Astrocyte (in vitro differentiated cells and primary cell): ENCODE data around the gene EMID1. TPM values are rescaled to one million over a fixed set of nuclear protein-coding genes. Genes with fewer than 3 reads are reported as not detected.

ENCODE experiments used
- DNase-seq: peaks from one replicate; pipeline ENCODE4 v3.0.0-alpha.2; 2010; ENCODE audit warnings: low read depth
- FAIRE-seq: peaks from 2 replicates; lab custom pipeline; 2011; peaks lifted over from hg19 to GRCh38; lab: Jason Lieb, UNC
- H2AFZ ChIP-seq: 2 replicates; pipeline ENCODE4 v1.6.0; 2012; ENCODE audit warnings: low read depth, low read length, inconsistent platforms
- H3K27ac ChIP-seq: 2 replicates; pipeline ENCODE4 v1.5.1; 2011; ENCODE audit warnings: low read depth, low read length, inconsistent platforms
- H3K27me3 ChIP-seq: 2 replicates; pipeline ENCODE4 v1.6.0; 2011; ENCODE audit warnings: low read length, inconsistent platforms; ENCODE audit not compliant: insufficient read depth
- H3K36me3 ChIP-seq: 2 replicates; pipeline ENCODE4 v1.5.1; 2011; ENCODE audit warnings: low read length, inconsistent platforms; ENCODE audit not compliant: insufficient read depth
- H3K4me1 ChIP-seq: 2 replicates; pipeline ENCODE4 v1.5.1; 2011; ENCODE audit warnings: low read length, inconsistent platforms; ENCODE audit not compliant: insufficient read depth
- H3K4me2 ChIP-seq: 2 replicates; pipeline ENCODE4 v1.6.0; 2012; ENCODE audit warnings: low read length, inconsistent platforms
- H3K4me3 ChIP-seq: 2 replicates; pipeline ENCODE4 v1.5.1; 2011; ENCODE audit warnings: low read depth, mild to moderate bottlenecking, low read length, inconsistent platforms; ENCODE audit not compliant: insufficient read depth
- H3K79me2 ChIP-seq: 2 replicates; pipeline ENCODE4 v1.6.0; 2012; ENCODE audit warnings: mild to moderate bottlenecking, low read length, inconsistent platforms; ENCODE audit not compliant: insufficient read depth
- H3K9ac ChIP-seq: 2 replicates; pipeline ENCODE4 v1.6.0; 2012; ENCODE audit warnings: mild to moderate bottlenecking, low read length, inconsistent platforms
- H3K9me3 ChIP-seq: 2 replicates; pipeline ENCODE4 v1.5.1; 2012; ENCODE audit warnings: low read depth, mild to moderate bottlenecking, low read length, inconsistent platforms; ENCODE audit not compliant: insufficient read depth
- H4K20me1 ChIP-seq: 2 replicates; pipeline ENCODE4 v1.6.0; 2012; ENCODE audit warnings: low read length, inconsistent platforms; ENCODE audit not compliant: insufficient read depth
- H3K27ac Mint-ChIP-seq: one replicate; pipeline ENCODE4 v1.8.0; 2021; ENCODE audit warnings: mild to moderate bottlenecking, mixed read lengths; ENCODE audit not compliant: unreplicated experiment
- H3K27me3 Mint-ChIP-seq: one replicate; pipeline ENCODE4 v1.8.0; 2021; ENCODE audit warnings: low read depth, mixed read lengths; ENCODE audit not compliant: unreplicated experiment
- H3K36me3 Mint-ChIP-seq: one replicate; pipeline ENCODE4 v1.8.0; 2021; ENCODE audit warnings: low read depth, mixed read lengths; ENCODE audit not compliant: unreplicated experiment
- H3K4me1 Mint-ChIP-seq: one replicate; pipeline ENCODE4 v1.8.0; 2021; ENCODE audit warnings: low read depth, mixed read lengths; ENCODE audit not compliant: unreplicated experiment
- H3K4me3 Mint-ChIP-seq: one replicate; pipeline ENCODE4 v1.8.0; 2021; ENCODE audit warnings: mild to moderate bottlenecking, moderate library complexity, mixed read lengths; ENCODE audit not compliant: unreplicated experiment
- H3K9me3 Mint-ChIP-seq: one replicate; pipeline ENCODE4 v1.8.0; 2021; ENCODE audit warnings: mild to moderate bottlenecking, mixed read lengths; ENCODE audit not compliant: unreplicated experiment
- CTCF ChIP-seq: IDR thresholded peaks from 2 replicates; pipeline ENCODE4 v1.5.1; 2011; ENCODE audit warnings: low read depth, mild to moderate bottlenecking, inconsistent platforms, low read length, moderate library complexity; ENCODE audit not compliant: insufficient read depth
- EZH2 ChIP-seq: IDR thresholded peaks from 2 replicates; pipeline ENCODE4 v1.6.1; 2012; ENCODE audit warnings: mild to moderate bottlenecking, low read length, inconsistent platforms; ENCODE audit not compliant: insufficient read depth
- total RNA-seq: library from RNA; stranded (reverse); gene quantifications from 2 replicates; pipeline ENCODE4 v1.2.1, GENCODE V29; 2021

The EMID1 gene
- total RNA-seq, 1 donor from 2014 or later: 0.34 TPM

- H3K9me3 ChIP-seq: no peaks in the 10 kb centered on the region
- no peak overlapping the region for H3K4me3 ChIP-seq
- no peak overlapping the region for H3K27ac Mint-ChIP-seq
- no peak overlapping the region for H3K4me3 Mint-ChIP-seq
- TF ChIP-seq CTCF (no peak), EZH2 (no peak)
- H3K27ac ChIP-seq: no peak overlapping the region
- H4K20me1 ChIP-seq: no peaks in the 10 kb centered on the region
- H3K4me1 Mint-ChIP-seq: no peaks in the 10 kb centered on the region
- no peak for DNase-seq
- H3K4me1 ChIP-seq: peaks cover 12% of the 10 kb centered on the region
- no peaks in the 10 kb centered on the region for H3K79me2 ChIP-seq
- H3K27me3 ChIP-seq: peaks cover 10% of the 10 kb centered on the region
- no peak overlapping the region for H2AFZ ChIP-seq
- peaks cover 28% of the 10 kb centered on the region for H3K27me3 Mint-ChIP-seq
- no peaks in the 10 kb centered on the region for H3K36me3 Mint-ChIP-seq
- no peak for FAIRE-seq
- H3K4me2 ChIP-seq: no peak overlapping the region
- H3K36me3 ChIP-seq: no peaks in the 10 kb centered on the region
- H3K9ac ChIP-seq: no peak overlapping the region
- no peaks in the 10 kb centered on the region for H3K9me3 Mint-ChIP-seq
Observed at GRCh38 chr22:29207243-29207550, 1.5 kb downstream of the EMID1 start.

- no peak overlapping the region for H2AFZ ChIP-seq
- H3K79me2 ChIP-seq: no peaks in the 10 kb centered on the region
- DNase-seq: no peak
- H3K27ac ChIP-seq: no peak overlapping the region
- H3K27ac Mint-ChIP-seq: no peak overlapping the region
- H3K4me1 ChIP-seq: peaks cover 5% of the 10 kb centered on the region
- TF ChIP-seq CTCF: no peak
- TF ChIP-seq EZH2: no peak
- H3K27me3 ChIP-seq: peaks cover 10% of the 10 kb centered on the region
- H4K20me1 ChIP-seq: no peaks in the 10 kb centered on the region
- H3K36me3 Mint-ChIP-seq: no peaks in the 10 kb centered on the region
- no peaks in the 10 kb centered on the region for H3K9me3 ChIP-seq
- H3K27me3 Mint-ChIP-seq: peaks cover 31% of the 10 kb centered on the region
- no peak for FAIRE-seq
- no peak overlapping the region for H3K4me3 ChIP-seq
- no peak overlapping the region for H3K4me2 ChIP-seq
- H3K36me3 ChIP-seq: no peaks in the 10 kb centered on the region
- H3K9ac ChIP-seq: no peak overlapping the region
- H3K4me3 Mint-ChIP-seq: no peak overlapping the region
- no peaks in the 10 kb centered on the region for H3K9me3 Mint-ChIP-seq
- no peaks in the 10 kb centered on the region for H3K4me1 Mint-ChIP-seq
Observed at GRCh38 chr22:29207562-29208501, 2.1 kb downstream of the EMID1 start.

- no peak overlapping the region for H3K9ac ChIP-seq
- no peak overlapping the region for H3K27ac Mint-ChIP-seq
- H3K36me3 Mint-ChIP-seq: no peaks in the 10 kb centered on the region
- H3K4me2 ChIP-seq: no peak overlapping the region
- H4K20me1 ChIP-seq: no peaks in the 10 kb centered on the region
- no peaks in the 10 kb centered on the region for H3K79me2 ChIP-seq
- peaks cover 4% of the 10 kb centered on the region for H3K4me1 ChIP-seq
- no peak overlapping the region for H3K4me3 ChIP-seq
- TF ChIP-seq CTCF (peak; percentile 2), EZH2 (no peak)
- no peak overlapping the region for H3K4me3 Mint-ChIP-seq
- H3K9me3 Mint-ChIP-seq: no peaks in the 10 kb centered on the region
- H2AFZ ChIP-seq: no peak overlapping the region
- H3K4me1 Mint-ChIP-seq: no peaks in the 10 kb centered on the region
- peaks cover 37% of the 10 kb centered on the region for H3K27me3 Mint-ChIP-seq
- H3K27ac ChIP-seq: no peak overlapping the region
- H3K9me3 ChIP-seq: no peaks in the 10 kb centered on the region
- no peaks in the 10 kb centered on the region for H3K36me3 ChIP-seq
- H3K27me3 ChIP-seq: peaks cover 10% of the 10 kb centered on the region
- FAIRE-seq (no peak), DNase-seq (no peak)
Observed at GRCh38 chr22:29208502-29208862, 2.8 kb downstream of the EMID1 start.
